Upper lobe of left lung (tissue), 6 donors: ENCODE data around the gene PSAPL1. TPM values are rescaled to one million over a fixed set of nuclear protein-coding genes. Genes with fewer than 3 reads are reported as not detected.
A peak's percentile ranks its signal among the peaks of the same experiment; 100 is the strongest.

Source experiments
- ATAC-seq, 2 donors: fragments of 200-7000 bp; cut with Tn5 transposase; one replicate each; pipeline ENCODE4 v1.9.1; 2022; ENCODE audit warnings: mild to moderate bottlenecking in 2 of 2, moderate library complexity in 2 of 2; ENCODE audit not compliant: low FRiP score in 2 of 2
- DNase-seq, 2 donors: peaks; one replicate each; pipeline ENCODE4 v3.0.0-alpha.2; 2019 to 2020
- H3K27ac ChIP-seq, 4 donors: fragments of 200-600 bp; sonication (generic); one replicate each; pipeline ENCODE4 v1.5.1; 2016 to 2019
- H3K27me3 ChIP-seq, 4 donors: fragments of 200-600 bp; sonication (generic); one replicate each; pipeline ENCODE4 v1.5.1; 2017 to 2019
- H3K36me3 ChIP-seq, 4 donors: fragments of 200-600 bp; sonication (generic); one replicate each; pipeline ENCODE4 v1.5.1; 2016 to 2019
- H3K4me1 ChIP-seq, 4 donors: fragments of 200-600 bp; sonication (generic); one replicate each; pipeline ENCODE4 v1.5.1; 2018 to 2019
- H3K4me3 ChIP-seq, 4 donors: fragments of 200-600 bp; sonication (generic); one replicate each; pipeline ENCODE4 v1.5.1; 2017 to 2019; ENCODE audit warnings: mild to moderate bottlenecking in 2 of 4, moderate library complexity in 1 of 4
- H3K9me3 ChIP-seq, 4 donors: fragments of 200-600 bp; sonication (generic); one replicate each; pipeline ENCODE4 v1.5.1; 2018 to 2019
- CTCF ChIP-seq, 6 experiments: fragments of 450-650 bp in 4 of 6; fragments of 200-600 bp in 2 of 6; sonication (generic) in 2 of 6; IDR thresholded peaks; one replicate each; pipeline ENCODE4 v1.5.1; 2016 to 2019; ENCODE audit warnings: antibody characterized with exemption in 6 of 6
- EP300 ChIP-seq, 4 donors: sonication (generic); formaldehyde crosslinking; IDR thresholded peaks; one replicate each; pipeline ENCODE4 v1.5.1; 2017; ENCODE audit warnings: antibody characterized with exemption in 4 of 4, control low read depth in 2 of 4
- POLR2A ChIP-seq, 4 donors: fragments of 450-650 bp; IDR thresholded peaks; one replicate each; pipeline ENCODE4 v1.5.1; 2016 to 2017; ENCODE audit warnings: antibody characterized with exemption in 4 of 4, mild to moderate bottlenecking in 2 of 4
- POLR2AphosphoS5 ChIP-seq, 2 donors: sonication (generic); formaldehyde crosslinking; IDR thresholded peaks; one replicate each; pipeline ENCODE4 v1.5.1; 2017; ENCODE audit warnings: antibody characterized with exemption in 2 of 2
- WGBS, 2 donors: methylation state at CpG; one replicate each; pipeline ENCODE4 v1.1.5; 2017 to 2018; 5-methylcytosine and 5-hydroxymethylcytosine counted together
- total RNA-seq, 6 donors: library from RNA; depleted of rRNA in 4 of 6; stranded (reverse); fragments of >200 nt in 4 of 6; gene quantifications; one replicate each; pipeline versions ENCODE4 v1.1.0 to v1.2.1, GENCODE V29; 2016 to 2021
- donor health status: DM: no; HTN: no; CAD: no; lungs with moderate emphysema.
- donor health status: DM: no; HTN: yes; CAD: no; lungs with severe emphysema.

The PSAPL1 gene
- under 1 TPM in 3 of 6 donors, not detected in 3; 0.20 to 0.61 (median 0.31) TPM for total RNA-seq

GRCh38 chr4:7434766-7435150 lies at the start of gene PSAPL1:
Gene PSAPL1, minus strand, starts transcription at chr4:7434930. Its CDS starts 51 bp downstream, at chr4:7434879.
- WGBS, 2 donors = 22 to 37% methylated on average over 5 to 7 of the region's 7 CpGs
- no peak within 1 kb of the TSS for H3K4me3 ChIP-seq
- peak within 1 kb of the TSS in 1 of 4 donors; percentile 7 for H3K27ac ChIP-seq
- no peaks in the 10 kb centered on the region for H3K36me3 ChIP-seq
- TF ChIP-seq CTCF (IDR thresholded peaks at IDR 0.05) (no peak), POLR2AphosphoS5 (IDR thresholded peaks at IDR 0.05) (no peak), POLR2A (IDR thresholded peaks at IDR 0.05) (no peak), EP300 (IDR thresholded peaks at IDR 0.05) (no peak)
- ATAC-seq = peak; percentile 73 to 80
- peak; percentile 81 to 87 for DNase-seq
- H3K27me3 ChIP-seq = no peaks in the 10 kb centered on the region
- no peaks in the 10 kb centered on the region for H3K9me3 ChIP-seq
- H3K4me1 ChIP-seq = peaks cover 3 to 16% (median 10%) of the 10 kb centered on the region in 4 donors

- H3K9me3 ChIP-seq = no peaks in the 10 kb centered on the region
- H3K4me3 ChIP-seq = no peak overlapping the region
- ATAC-seq = no peak
- WGBS, 2 donors = 79 to 82% methylated on average over 14 of the region's 14 CpGs
- no peak for TF ChIP-seq EP300 (IDR thresholded peaks at IDR 0.05)
- TF ChIP-seq POLR2A (IDR thresholded peaks at IDR 0.05) = no peak
- no peak for TF ChIP-seq POLR2AphosphoS5 (IDR thresholded peaks at IDR 0.05)
- TF ChIP-seq CTCF (IDR thresholded peaks at IDR 0.05) = no peak
- no peak overlapping the region for H3K27ac ChIP-seq
- no peaks in the 10 kb centered on the region for H3K36me3 ChIP-seq
- H3K27me3 ChIP-seq = no peaks in the 10 kb centered on the region
- H3K4me1 ChIP-seq = no peaks in the 10 kb centered on the region
- DNase-seq = no peak
These were observed 46.5 kb upstream of the PSAPL1 start for GRCh38 chr4:7481227-7481626.

- no peaks in the 10 kb centered on the region for H3K27me3 ChIP-seq
- WGBS, 2 donors = 91 to 98% methylated on average over 10 to 15 of the region's 16 CpGs
- DNase-seq (no peak), ATAC-seq (no peak)
- H3K36me3 ChIP-seq = no peaks in the 10 kb centered on the region
- H3K27ac ChIP-seq = no peak overlapping the region
- no peak overlapping the region for H3K4me3 ChIP-seq
- H3K9me3 ChIP-seq = no peaks in the 10 kb centered on the region
- H3K4me1 ChIP-seq = no peaks in the 10 kb centered on the region
- TF ChIP-seq EP300 (IDR thresholded peaks at IDR 0.05) (no peak), POLR2A (IDR thresholded peaks at IDR 0.05) (no peak), CTCF (IDR thresholded peaks at IDR 0.05) (no peak), POLR2AphosphoS5 (IDR thresholded peaks at IDR 0.05) (no peak)
These were observed 45.7 kb upstream of the PSAPL1 start for GRCh38 chr4:7480423-7480822.

- Histone ChIP-seq H3K27ac (no peak overlapping the region), H3K36me3 (no peaks in the 10 kb centered on the region), H3K9me3 (no peaks in the 10 kb centered on the region), H3K4me3 (no peak overlapping the region), H3K27me3 (no peaks in the 10 kb centered on the region), H3K4me1 (no peaks in the 10 kb centered on the region)
- no peak for TF ChIP-seq POLR2A (IDR thresholded peaks at IDR 0.05)
- no peak for TF ChIP-seq CTCF (IDR thresholded peaks at IDR 0.05)
- TF ChIP-seq EP300 (IDR thresholded peaks at IDR 0.05) = no peak
- no peak for TF ChIP-seq POLR2AphosphoS5 (IDR thresholded peaks at IDR 0.05)
- ATAC-seq (no peak), DNase-seq (no peak)
- 66 to 85% methylated on average over 3 to 11 of the region's 11 CpGs for WGBS, 2 donors
These were observed 43.9 kb upstream of the PSAPL1 start for GRCh38 chr4:7478665-7479064.

GRCh38 chr4:7477695-7478094 lies 43.0 kb upstream of the PSAPL1 start:
- 88 to 89% methylated on average over 7 of the region's 7 CpGs for WGBS, 2 donors
- H3K27ac ChIP-seq = no peak overlapping the region
- TF ChIP-seq EP300 (IDR thresholded peaks at IDR 0.05) (no peak), POLR2A (IDR thresholded peaks at IDR 0.05) (no peak), CTCF (IDR thresholded peaks at IDR 0.05) (no peak), POLR2AphosphoS5 (IDR thresholded peaks at IDR 0.05) (no peak)
- H3K36me3 ChIP-seq = no peaks in the 10 kb centered on the region
- H3K9me3 ChIP-seq = no peaks in the 10 kb centered on the region
- no peaks in the 10 kb centered on the region for H3K4me1 ChIP-seq
- H3K27me3 ChIP-seq = no peaks in the 10 kb centered on the region
- no peak overlapping the region for H3K4me3 ChIP-seq
- ATAC-seq (no peak), DNase-seq (no peak)
